Measurements from ENCODE around the gene RGMA. TPM values are rescaled to one million over a fixed set of nuclear protein-coding genes. Genes with fewer than 3 reads are reported as not detected.
"Not testable (repeated sequence)": the region's sequence is repeated elsewhere in the genome, so short reads cannot be mapped to it uniquely, and the experiment has no call there.

RGMA gene
- total RNA-seq, 1 experiment from 2014 or later, result 0.42 TPM

DNA sequence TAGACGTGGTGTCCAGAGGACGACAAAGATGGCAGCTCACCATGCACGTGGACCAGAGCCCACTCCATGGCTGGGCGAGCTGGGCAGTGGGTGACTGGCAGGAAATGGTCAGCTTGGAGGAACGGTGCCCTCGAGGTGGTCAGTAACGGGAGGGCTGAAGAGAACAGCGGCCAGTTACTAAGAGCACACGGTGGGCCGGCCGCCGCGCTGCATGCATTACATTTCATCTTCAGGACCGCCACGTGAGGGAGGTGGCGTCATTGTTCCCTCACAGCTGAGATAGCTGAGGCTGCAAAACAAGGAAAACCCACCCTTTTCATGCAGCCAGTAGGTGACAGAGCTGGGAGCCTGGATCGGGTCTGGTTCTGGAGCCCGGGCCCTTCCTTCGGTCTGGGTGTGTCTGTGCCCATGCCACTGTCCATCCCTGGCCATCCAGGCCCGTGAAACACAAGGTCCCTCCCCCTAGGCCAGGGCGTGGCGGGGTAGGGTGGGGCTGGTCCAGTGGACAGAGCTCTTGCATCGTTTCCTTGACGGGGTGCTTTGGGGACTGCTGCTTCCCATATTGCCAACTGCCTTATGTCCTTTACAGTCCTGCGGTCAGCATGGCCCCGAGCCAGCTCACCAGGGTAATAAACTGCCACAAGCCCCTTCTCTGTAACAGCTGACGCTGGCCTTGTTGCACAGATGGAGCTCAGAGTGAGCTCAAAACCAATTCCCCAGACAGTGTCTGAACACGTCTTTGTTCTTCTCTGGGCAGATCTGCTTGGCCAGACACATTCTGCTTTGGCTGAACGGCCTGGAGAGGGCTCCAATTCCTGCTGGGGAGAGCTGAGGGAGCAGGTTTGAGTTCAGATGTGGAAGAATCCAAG lies 51.8 kb downstream of the RGMA start:
- no peak for DNase-seq (ENCODE audit: extremely low read depth, low read depth)

GRCh38 chr15:93035953-93036810 lies 52.8 kb downstream of the RGMA start:
- DNase-seq (ENCODE audit: extremely low read depth, low read depth), result peak; percentile 40

DNA sequence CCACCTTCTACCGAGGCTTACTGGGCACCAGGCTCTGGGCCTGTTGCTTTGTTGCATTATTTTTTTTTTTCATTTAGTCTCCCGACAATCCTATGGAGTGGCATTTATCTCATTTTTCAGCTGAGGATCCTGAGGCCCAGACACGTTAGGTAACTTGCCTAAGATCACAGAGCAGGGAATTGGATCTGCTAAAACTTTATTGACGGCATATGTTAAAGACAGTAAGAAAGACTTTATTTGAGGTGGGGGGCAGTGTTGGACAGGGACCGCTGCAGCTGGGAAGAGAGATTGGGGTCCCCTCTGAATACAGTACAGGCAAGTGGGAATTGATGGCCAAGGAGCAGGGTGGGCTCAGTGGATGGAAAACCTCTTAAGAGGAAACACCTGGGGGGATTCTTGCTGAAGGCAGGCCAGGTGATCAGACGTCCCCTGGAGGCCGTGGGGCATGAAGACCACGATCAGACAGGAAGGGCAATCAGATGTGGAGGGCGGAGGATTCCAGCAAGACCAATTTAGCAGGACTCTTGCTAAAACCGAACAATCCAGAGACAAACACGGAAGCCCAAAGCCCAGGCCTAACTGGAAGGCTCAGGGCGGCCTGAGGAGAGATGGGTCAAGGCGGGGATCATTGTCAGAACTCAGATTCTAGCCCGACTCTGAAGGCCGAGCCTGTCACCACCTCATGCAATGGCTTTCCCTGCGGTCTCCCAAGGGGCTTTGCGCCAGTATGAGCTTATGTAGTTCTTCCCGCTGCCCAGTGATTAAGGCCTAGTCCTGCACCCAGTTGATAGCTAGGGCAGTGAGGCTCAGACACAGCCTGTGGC lies 53.7 kb downstream of the RGMA start:
- DNase-seq (ENCODE audit: extremely low read depth, low read depth), result no peak

GRCh38 chr15:93034512-93034911 lies 54.5 kb downstream of the RGMA start:
- no peak for DNase-seq (ENCODE audit: extremely low read depth, low read depth)

DNA sequence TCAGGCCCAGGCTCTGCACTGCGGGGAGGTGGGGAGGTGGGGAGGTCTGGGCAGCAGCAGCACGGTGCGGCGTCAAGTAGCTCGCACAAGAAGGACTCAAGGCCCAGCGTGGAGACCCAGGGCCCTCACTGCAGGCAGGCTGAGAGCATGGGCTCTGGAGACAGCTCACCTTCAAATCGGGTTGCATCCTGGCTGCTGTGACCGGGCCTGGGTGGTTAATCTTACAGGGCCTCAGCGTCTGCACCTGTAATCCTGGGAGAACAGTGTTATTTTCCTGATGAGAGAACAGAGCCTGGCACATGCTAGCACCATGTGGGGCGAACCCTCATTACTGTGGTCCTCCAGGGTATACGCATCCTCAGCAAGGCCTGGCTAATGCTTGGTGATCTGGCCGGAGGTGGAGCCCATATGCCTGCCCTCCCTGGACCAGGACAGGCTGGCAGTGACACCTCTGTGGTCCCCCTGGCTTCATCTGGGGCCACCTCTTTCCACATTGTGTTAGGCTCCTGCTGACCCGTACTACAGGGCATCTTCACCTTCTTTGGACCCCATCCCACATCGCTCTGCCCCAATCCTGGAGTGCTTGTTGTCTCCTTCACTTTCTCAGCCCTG lies 55.5 kb downstream of the RGMA start:
- no peak for DNase-seq (ENCODE audit: extremely low read depth, low read depth)

GRCh38 chr15:93032515-93033206 lies 56.4 kb downstream of the RGMA start:
- not testable (repeated sequence) for DNase-seq (ENCODE audit: extremely low read depth, low read depth)

DNA sequence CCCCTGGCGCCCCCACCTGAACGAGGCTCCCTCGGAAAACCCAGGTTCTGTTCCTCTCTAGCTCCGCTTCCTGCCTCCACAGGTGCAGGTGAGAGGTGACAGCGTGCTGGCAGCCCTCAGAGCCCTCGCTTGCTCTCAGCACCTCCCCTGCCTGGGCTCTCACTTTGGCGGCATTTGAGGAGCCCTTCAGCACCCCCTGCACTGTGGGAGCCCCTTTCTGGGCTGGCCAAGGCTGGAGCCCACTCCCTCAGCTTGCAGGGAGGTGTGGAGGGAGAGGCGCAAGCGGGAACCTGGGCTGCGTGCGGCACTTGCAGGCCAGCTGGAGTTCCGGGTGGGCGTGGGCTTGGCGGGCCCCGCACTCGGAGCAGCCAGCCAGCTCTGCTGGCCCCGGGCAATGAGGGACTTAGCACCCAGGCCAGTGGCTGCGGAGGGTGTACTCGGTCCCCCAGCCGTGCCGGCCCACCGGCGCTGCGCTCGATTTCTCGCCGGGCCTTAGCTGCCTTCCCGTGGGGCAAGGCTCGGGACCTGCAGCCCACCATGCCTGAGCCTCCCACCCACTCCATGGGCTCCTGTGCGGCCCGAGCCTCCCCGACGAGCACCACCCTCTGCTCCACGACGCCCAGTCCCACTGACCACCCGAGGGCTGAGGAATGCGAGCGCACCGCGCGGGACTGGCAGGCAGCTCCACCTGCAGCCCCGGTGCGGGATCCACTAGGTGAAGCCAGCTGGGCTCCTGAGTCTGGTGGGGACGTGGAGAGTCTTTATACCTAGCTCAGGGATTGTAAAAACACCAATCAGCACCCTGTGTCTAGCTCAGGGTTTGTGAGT lies 57.2 kb downstream of the RGMA start:
- DNase-seq (ENCODE audit: extremely low read depth, low read depth), result not testable (repeated sequence)

GRCh38 chr15:93031103-93031464 lies 57.9 kb downstream of the RGMA start:
- DNase-seq (ENCODE audit: extremely low read depth, low read depth), result no peak

- peak; percentile 61 for DNase-seq (ENCODE audit: extremely low read depth, low read depth)
Measured at GRCh38 chr15:93030430-93031102, 58.4 kb downstream of the RGMA start.

DNA sequence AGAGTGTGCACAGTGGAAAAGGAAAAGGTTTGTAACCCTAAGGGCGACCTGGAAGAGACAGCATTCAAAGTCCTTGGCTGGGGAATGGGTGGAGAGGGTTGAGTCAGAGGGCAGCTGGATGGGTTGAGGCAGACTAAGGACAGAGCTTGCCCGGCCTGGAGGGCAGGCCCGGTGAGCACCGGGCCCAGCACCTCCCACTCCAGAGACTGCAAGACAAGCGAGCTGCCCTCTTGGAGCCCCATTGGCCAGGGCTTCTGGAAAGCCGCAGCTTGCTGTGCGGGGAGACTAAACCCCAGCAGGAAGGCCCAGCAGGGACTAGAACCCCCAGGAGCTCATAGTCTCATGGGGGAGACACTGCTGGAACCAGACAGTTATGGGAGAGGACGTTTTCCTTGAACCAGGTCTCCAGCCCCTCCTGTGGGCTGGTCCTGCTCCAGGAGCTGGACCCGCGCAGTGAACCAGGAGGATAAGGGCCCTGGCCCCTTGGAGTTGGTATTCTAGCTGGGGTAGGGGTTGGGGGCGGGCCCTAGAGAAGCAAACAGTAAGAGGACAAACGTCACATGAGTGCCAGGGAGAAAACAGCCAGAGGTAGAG lies 59.1 kb downstream of the RGMA start:
- no peak for DNase-seq (ENCODE audit: extremely low read depth, low read depth)

DNA sequence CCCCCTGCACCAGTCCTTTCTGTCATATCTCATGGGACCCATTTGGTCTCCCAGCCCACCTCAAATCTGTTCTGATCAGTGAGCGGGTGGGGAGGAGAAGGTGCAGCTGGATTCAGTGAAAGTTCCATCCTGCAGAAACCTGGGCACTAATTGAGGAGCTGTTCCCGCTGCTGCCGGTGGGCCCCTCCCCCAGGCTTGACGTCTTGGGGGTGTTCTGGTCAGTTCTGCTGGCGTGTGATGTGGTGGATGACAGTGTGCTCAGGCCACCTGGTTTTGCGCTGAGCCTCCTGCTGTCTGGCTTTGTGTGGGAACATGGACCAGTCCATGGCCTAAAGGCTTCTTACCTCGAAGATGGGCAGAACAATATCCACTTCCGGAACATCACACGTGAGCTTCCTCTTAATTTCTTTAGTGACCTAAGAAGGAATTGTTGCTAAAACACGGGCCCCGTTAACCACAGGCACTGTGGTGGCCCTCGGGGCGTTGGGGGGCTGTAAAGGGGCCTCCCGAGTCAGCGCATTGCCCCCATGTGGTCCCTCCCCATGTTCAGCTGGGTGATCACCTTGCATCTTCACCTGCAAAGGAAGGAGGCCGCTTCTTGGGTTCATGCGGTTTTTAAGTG lies 59.7 kb downstream of the RGMA start:
- no peak for DNase-seq (ENCODE audit: extremely low read depth, low read depth)

DNA sequence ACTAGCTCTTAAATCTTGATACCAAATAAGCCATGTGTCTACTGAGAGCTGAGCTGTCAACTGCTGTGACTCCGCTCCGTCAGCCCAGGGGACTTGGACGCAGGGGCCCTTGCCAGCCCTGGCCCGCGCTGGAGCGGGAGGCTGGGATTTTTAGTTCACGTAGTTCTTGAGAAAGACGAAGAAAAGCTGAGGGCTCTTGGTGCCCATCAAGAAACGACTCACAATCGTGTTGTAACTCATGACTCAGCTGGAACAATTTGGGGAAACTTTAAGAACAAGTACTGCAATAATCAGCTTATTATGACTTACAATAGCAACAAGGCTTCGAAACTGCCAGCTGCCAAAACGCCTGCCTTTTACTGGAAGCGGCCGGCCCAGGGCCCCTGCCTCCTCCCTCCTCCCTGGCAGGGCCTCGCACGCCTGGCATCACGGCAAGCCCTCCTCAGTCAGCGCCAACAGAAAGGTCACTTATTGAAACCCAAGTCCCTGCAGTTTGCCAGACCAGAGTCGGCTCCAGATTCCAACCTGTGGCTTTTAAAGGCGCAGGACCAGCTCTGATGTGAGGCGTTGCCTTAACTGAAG lies 60.3 kb downstream of the RGMA start:
- DNase-seq (ENCODE audit: extremely low read depth, low read depth), result no peak

DNA sequence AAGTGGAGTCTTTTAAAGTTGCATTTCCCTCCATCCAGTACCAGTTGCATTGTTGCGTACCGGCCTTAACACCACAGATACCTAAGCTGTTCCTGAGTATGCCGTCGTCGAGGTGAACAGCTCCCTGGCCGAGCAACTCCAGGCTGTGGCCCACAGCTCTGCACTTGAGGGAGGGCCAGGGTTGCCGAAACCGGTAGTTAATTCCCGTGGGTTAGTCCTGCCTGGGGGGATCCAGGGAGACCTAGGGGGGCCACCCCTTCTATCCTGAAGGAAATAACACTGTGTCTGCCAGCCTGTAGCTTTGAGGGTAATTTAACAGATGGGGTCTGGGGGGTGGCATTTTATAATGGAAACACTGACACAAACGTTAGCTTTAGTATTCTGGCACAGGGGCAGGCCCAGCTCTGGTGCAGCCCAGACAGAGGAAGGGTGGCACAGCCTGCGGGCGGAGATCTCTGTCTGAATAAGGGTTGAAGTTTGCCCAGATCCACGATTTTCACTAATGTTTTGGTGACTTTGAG lies 60.8 kb downstream of the RGMA start:
- DNase-seq (ENCODE audit: extremely low read depth, low read depth), result no peak

GRCh38 chr15:93027413-93027812 lies 61.6 kb downstream of the RGMA start:
- DNase-seq (ENCODE audit: extremely low read depth, low read depth), result peak; percentile 9

GRCh38 chr15:93026380-93026817 lies 62.6 kb downstream of the RGMA start:
- no peak for DNase-seq (ENCODE audit: extremely low read depth, low read depth)

- DNase-seq (ENCODE audit: extremely low read depth, low read depth), result no peak
Measured at GRCh38 chr15:93025625-93025982, 63.4 kb downstream of the RGMA start.

Measured in NCI-H460 (cell line).